Natural killer cell treated with Interleukin-12 subunit alpha and Interleukin-12 subunit beta and Interleukin-15 and Interleukin-18, amount 100 ng/mL, for 72 hours (primary cell): Measurements from ENCODE around the gene GABRR3. TPM values are rescaled to one million over a fixed set of nuclear protein-coding genes. Genes with fewer than 3 reads are reported as not detected.

Experiments
- ATAC-seq, 2 donors: fragments of 150-1000 bp; cut with Tn5 transposase in 1 of 2; sonication (Bioruptor Pico), chemical (Tn5 transposase) in 1 of 2; 2 replicates each; pipeline ENCODE4 v1.10.0; 2021
- DNase-seq: peaks from one replicate; pipeline ENCODE4 v3.0.0; 2022; ENCODE audit warnings: low spot score
- H3K27ac Mint-ChIP-seq, 2 donors: 1 replicate in 1 of 2; 2 replicates in 1 of 2; pipeline ENCODE4 v1.8.0; 2022; ENCODE audit warnings: mixed read lengths in 2 of 2, mild to moderate bottlenecking in 1 of 2, moderate library complexity in 1 of 2
- H3K27me3 Mint-ChIP-seq, 2 donors: 1 replicate in 1 of 2; 2 replicates in 1 of 2; pipeline ENCODE4 v1.8.0; 2022; ENCODE audit warnings: mixed read lengths in 2 of 2
- H3K36me3 Mint-ChIP-seq: one replicate; pipeline ENCODE4 v1.8.0; 2022; ENCODE audit warnings: mixed read lengths
- H3K4me1 Mint-ChIP-seq, 2 donors: 1 replicate in 1 of 2; 2 replicates in 1 of 2; pipeline ENCODE4 v1.8.0; 2022; ENCODE audit warnings: low read depth in 2 of 2, mixed read lengths in 2 of 2, mild to moderate bottlenecking in 1 of 2
- H3K4me3 Mint-ChIP-seq: one replicate; pipeline ENCODE4 v1.8.0; 2022; ENCODE audit warnings: mixed read lengths
- H3K9me3 Mint-ChIP-seq: 2 replicates; pipeline ENCODE4 v1.8.0; 2022; ENCODE audit warnings: mixed read lengths
- total RNA-seq, 2 donors: library from RNA; stranded (reverse); gene quantifications; one replicate each; pipeline ENCODE4 v1.2.3, GENCODE V29; 2022

GABRR3 gene
- total RNA-seq: not detected

DNA sequence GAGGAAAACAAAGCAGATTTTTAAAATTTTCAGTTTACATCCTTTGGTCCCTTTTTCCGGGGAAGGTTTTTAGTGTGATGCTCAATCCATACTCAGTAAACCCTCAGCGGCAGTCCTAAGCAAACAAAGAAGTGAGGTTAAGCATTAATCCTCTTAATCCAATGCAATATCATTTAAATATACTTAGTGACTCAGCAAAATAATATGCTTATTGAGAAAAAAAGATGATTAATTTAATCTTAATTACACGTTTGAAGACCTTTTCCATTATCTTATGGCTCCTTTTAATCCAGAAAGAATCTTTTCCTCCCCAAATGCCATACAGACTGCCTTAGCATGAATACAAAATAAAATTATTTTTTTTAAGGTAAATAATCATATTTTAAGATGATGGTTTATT is at the start of gene GABRR3:
Gene GABRR3, minus strand, starts transcription at position 108 of the 400 bp plus-strand sequence. CDS start 328 bp downstream, outside the sequence.
- no peak within 1 kb of the TSS for H3K4me3 Mint-ChIP-seq
- DNase-seq: no peak
- H3K27me3 Mint-ChIP-seq: peaks cover 10 to 37% of the 10 kb centered on the region in 2 donors
- H3K9me3 Mint-ChIP-seq: no peaks in the 10 kb centered on the region
- ATAC-seq: no peak
- no peaks in the 10 kb centered on the region for H3K36me3 Mint-ChIP-seq
- H3K27ac Mint-ChIP-seq: no peak within 1 kb of the TSS
- peaks cover 6 to 7% of the 10 kb centered on the region in 2 donors for H3K4me1 Mint-ChIP-seq

- Mint-ChIP-seq H3K27ac (no peak overlapping the region), H3K36me3 (no peaks in the 10 kb centered on the region), H3K4me3 (no peak overlapping the region), H3K27me3 (peaks cover 4 to 11% of the 10 kb centered on the region in 2 donors), H3K4me1 (no peaks in the 10 kb centered on the region), H3K9me3 (peaks cover 9% of the 10 kb centered on the region)
- no peak for ATAC-seq
- no peak for DNase-seq
Observed at GRCh38 chr3:98073486-98073885, 38.4 kb upstream of the GABRR3 start.

- Mint-ChIP-seq H3K27me3 (peaks cover 4 to 17% of the 10 kb centered on the region in 2 donors), H3K4me3 (no peak overlapping the region), H3K4me1 (no peaks in the 10 kb centered on the region), H3K27ac (no peak overlapping the region), H3K36me3 (no peaks in the 10 kb centered on the region), H3K9me3 (peaks cover 3% of the 10 kb centered on the region)
- no peak for ATAC-seq
- no peak for DNase-seq
Observed at GRCh38 chr3:98070840-98071239, 35.7 kb upstream of the GABRR3 start.

- Mint-ChIP-seq H3K36me3 (no peaks in the 10 kb centered on the region), H3K4me1 (no peaks in the 10 kb centered on the region)
Observed at GRCh38 chr3:98068824-98069223, 33.7 kb upstream of the GABRR3 start.

DNA sequence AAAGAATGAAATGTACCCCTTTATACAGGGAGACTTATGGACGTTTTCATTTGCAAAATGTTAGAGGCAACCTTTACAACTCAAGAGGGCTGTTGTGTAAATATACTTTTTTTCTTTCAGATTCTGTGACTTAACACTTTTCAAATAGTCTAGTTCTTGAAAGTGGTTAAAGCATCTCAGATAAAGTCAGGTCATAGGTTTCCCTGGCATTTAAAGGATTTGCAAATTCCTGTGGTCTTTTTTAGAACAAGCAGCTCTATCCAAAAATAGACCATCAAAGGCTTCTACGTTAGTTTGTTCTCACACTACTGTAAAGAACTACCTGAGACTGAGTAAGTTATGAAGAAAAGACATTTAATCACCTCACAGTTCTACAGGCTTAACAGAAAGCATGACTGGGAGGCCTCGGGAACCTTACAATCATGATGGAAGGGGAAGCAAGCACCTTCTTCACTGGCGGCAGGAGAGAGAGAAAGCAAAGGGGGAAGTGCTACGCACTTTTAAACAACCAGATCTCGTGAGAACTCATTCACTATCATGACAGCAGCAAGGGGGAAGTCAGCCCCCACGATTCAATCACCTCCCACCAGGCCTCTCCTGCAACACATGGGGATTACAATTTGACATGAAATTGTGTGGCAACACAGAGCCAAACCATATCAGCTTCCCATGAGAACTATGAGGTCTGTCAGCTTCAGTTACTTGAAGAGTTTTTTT is 23.3 kb upstream of the GABRR3 start:
- no peaks in the 10 kb centered on the region for H3K4me1 Mint-ChIP-seq

More at GRCh38 chr3:98068824-98069223, 33.7 kb upstream of the GABRR3 start:
- ATAC-seq (no peak), DNase-seq (no peak)
- Mint-ChIP-seq H3K27me3 (peaks cover 7 to 17% of the 10 kb centered on the region in 2 donors), H3K27ac (no peak overlapping the region), H3K9me3 (peaks cover 3% of the 10 kb centered on the region), H3K4me3 (no peak overlapping the region)

DNA sequence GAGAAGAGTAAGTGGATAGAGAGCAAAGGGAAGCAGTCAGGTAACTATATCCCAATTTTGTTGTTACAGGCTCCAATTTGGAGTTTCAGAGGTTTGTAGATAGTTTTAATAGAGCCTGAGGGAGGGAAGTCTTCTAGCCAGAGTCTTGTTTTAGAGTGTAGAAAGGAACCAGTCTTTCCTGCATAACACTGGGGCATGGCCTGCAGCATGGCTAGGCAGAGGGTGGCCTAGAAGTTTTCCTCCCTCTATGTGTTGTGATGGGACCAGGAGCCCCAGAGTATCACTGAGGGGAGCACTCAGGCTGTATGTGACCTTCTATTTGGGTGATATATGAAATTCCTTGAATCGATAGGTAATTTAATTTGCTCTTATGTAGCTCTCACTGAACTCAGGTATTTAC is 22.5 kb upstream of the GABRR3 start:
- Mint-ChIP-seq H3K27ac (no peak overlapping the region), H3K4me1 (no peaks in the 10 kb centered on the region), H3K27me3 (peaks cover 6 to 34% of the 10 kb centered on the region in 2 donors), H3K9me3 (no peaks in the 10 kb centered on the region), H3K36me3 (no peaks in the 10 kb centered on the region), H3K4me3 (no peak overlapping the region)
- DNase-seq: no peak
- ATAC-seq: no peak

More for the DNA sequence above, 23.3 kb upstream of the GABRR3 start:
- Mint-ChIP-seq H3K9me3 (no peaks in the 10 kb centered on the region), H3K27me3 (peaks cover 6 to 38% of the 10 kb centered on the region in 2 donors), H3K4me3 (no peak overlapping the region), H3K36me3 (no peaks in the 10 kb centered on the region), H3K27ac (no peak overlapping the region)
- no peak for ATAC-seq
- no peak for DNase-seq

DNA sequence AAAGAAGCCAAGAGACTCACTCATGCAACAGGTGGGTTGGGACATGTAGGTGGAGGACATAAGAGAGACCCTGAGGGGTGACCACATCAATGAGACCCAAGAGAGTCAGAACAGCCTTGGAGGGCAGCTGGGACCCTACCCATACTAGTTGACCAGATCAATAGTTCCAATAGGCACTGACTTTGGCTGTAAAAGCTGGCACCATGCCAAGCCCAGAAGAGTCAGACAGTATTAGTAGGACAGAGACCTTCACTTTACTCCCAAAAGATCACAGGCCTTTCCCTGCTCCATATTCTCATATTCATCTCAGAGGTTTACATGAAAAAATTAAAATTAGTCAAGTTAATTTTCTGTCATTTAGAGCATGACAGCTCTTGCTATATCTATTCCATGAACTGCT is 20.9 kb upstream of the GABRR3 start:
- no peak for DNase-seq
- H3K36me3 Mint-ChIP-seq: no peaks in the 10 kb centered on the region
- peaks cover 6 to 37% of the 10 kb centered on the region in 2 donors for H3K27me3 Mint-ChIP-seq
- H3K27ac Mint-ChIP-seq: no peak overlapping the region
- ATAC-seq: no peak
- H3K4me1 Mint-ChIP-seq: no peaks in the 10 kb centered on the region
- no peak overlapping the region for H3K4me3 Mint-ChIP-seq
- no peaks in the 10 kb centered on the region for H3K9me3 Mint-ChIP-seq

- peaks cover 0 to 37% of the 10 kb centered on the region in 2 donors for H3K27me3 Mint-ChIP-seq
- H3K27ac Mint-ChIP-seq: no peak overlapping the region
- DNase-seq: no peak
- no peak for ATAC-seq
- no peaks in the 10 kb centered on the region for H3K4me1 Mint-ChIP-seq
- no peaks in the 10 kb centered on the region for H3K9me3 Mint-ChIP-seq
- H3K36me3 Mint-ChIP-seq: no peaks in the 10 kb centered on the region
- H3K4me3 Mint-ChIP-seq: no peak overlapping the region
Observed at GRCh38 chr3:98049271-98049670, 14.2 kb upstream of the GABRR3 start.

GRCh38 chr3:98048586-98048985 is 13.5 kb upstream of the GABRR3 start:
- ATAC-seq (no peak), DNase-seq (no peak)
- Mint-ChIP-seq H3K9me3 (no peaks in the 10 kb centered on the region), H3K4me3 (no peak overlapping the region), H3K4me1 (no peaks in the 10 kb centered on the region), H3K27ac (no peak overlapping the region), H3K27me3 (peaks cover 2 to 37% of the 10 kb centered on the region in 2 donors), H3K36me3 (no peaks in the 10 kb centered on the region)

DNA sequence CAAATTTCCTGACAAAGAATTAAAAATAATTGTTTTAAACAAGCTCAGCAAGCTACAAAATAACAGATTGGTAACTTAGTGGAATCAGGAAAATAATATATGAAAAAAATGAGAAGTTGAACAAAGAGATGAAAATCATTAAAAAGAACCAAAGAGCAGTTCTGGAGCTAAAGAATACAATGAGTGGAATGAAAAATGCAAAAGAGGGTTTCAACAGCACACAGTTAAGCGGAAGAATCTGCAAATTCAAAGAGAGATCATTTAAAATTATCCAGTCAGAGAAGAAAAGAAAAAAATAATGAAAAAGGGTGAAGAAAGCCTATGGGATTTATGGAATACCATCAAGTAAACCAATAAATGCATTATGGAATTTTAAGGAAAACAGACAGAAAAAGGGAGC is 6.2 kb upstream of the GABRR3 start:
- DNase-seq (no peak), ATAC-seq (no peak)
- H3K36me3 Mint-ChIP-seq: peaks cover 7% of the 10 kb centered on the region
- H3K27ac Mint-ChIP-seq: no peak overlapping the region
- H3K27me3 Mint-ChIP-seq: peaks cover 12 to 24% of the 10 kb centered on the region in 2 donors
- no peak overlapping the region for H3K4me3 Mint-ChIP-seq
- H3K9me3 Mint-ChIP-seq: no peaks in the 10 kb centered on the region
- H3K4me1 Mint-ChIP-seq: peaks cover 6 to 7% of the 10 kb centered on the region in 2 donors

DNA sequence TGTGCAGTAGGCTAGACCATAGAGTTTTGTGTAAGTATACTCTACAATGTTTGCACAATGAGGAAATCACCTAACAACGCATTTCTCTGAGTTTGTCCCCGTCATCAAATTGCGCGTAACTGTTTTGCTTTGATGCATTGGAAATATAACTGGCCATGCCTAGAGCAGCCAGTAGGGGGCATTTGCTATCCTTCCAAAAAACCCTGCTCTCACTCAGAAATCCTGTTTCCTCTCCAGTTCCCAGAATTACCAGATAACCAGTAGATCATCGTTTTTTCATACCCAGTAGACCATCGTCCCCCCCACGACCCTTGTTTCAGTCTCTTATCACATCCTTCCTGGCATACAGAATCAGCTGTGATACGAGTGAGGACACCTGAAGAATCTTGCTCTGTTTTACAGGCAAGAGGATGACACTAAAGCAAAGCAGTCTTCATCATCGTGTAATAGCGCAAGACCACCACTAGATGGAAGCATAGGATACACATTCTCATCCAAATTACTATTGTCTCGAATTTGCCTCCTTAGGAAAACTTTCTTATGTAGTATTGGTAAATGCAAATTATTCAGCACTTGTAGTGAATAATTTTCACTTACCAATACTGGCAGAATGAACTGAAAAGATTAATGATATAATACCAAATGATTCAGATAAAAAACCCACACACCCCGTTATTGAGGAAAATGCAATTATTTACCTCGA is 4.4 kb upstream of the GABRR3 start:
- Mint-ChIP-seq H3K4me3 (peak overlapping the region; percentile 76), H3K27ac (peak overlapping the region; percentile 7 to 57), H3K4me1 (peaks cover 6 to 7% of the 10 kb centered on the region in 2 donors), H3K27me3 (peaks cover 15 to 28% of the 10 kb centered on the region in 2 donors), H3K9me3 (no peaks in the 10 kb centered on the region), H3K36me3 (peaks cover 7% of the 10 kb centered on the region)
- ATAC-seq (peak; percentile 92 to 95), DNase-seq (peak; percentile 61)

- Mint-ChIP-seq H3K27me3 (peaks cover 17 to 32% of the 10 kb centered on the region in 2 donors), H3K4me3 (peak overlapping the region; percentile 76), H3K4me1 (peaks cover 6 to 7% of the 10 kb centered on the region in 2 donors), H3K27ac (peak overlapping the region; percentile 7 to 57), H3K9me3 (no peaks in the 10 kb centered on the region), H3K36me3 (peaks cover 7% of the 10 kb centered on the region)
- ATAC-seq (peak in 1 of 2 donors; percentile 47), DNase-seq (no peak)
Observed at GRCh38 chr3:98038876-98039275, 3.8 kb upstream of the GABRR3 start.

- DNase-seq: no peak
- Mint-ChIP-seq H3K27me3 (peaks cover 16 to 38% of the 10 kb centered on the region in 2 donors), H3K27ac (no peak overlapping the region), H3K36me3 (peaks cover 7% of the 10 kb centered on the region), H3K4me1 (peaks cover 6 to 7% of the 10 kb centered on the region in 2 donors), H3K4me3 (no peak overlapping the region), H3K9me3 (no peaks in the 10 kb centered on the region)
- no peak for ATAC-seq
Observed at GRCh38 chr3:98038286-98038685, 3.2 kb upstream of the GABRR3 start.

DNA sequence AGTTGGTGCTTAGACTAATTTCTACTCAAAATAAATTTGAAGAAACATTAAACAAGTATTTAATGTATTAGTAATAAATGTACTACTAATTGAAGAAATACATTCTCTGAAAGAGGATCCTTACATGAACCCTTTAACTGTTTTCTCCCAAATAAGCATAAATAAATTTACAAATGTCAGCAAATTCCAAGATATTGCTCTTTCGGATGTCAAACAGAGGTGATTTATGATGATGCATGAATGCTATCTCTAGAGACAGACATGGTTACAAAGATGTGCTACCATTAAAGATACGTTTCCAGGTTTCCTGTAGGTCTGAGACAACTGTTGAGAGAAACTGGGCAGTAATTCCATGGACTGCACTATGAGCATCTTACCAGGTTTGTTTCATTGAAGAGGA is 629 bp downstream of the GABRR3 start:
- DNase-seq (no peak), ATAC-seq (no peak)
- no peaks in the 10 kb centered on the region for H3K36me3 Mint-ChIP-seq
- H3K4me3 Mint-ChIP-seq: no peak overlapping the region
- peaks cover 5% of the 10 kb centered on the region in 2 donors for H3K4me1 Mint-ChIP-seq
- peaks cover 10 to 37% of the 10 kb centered on the region in 2 donors for H3K27me3 Mint-ChIP-seq
- no peak overlapping the region for H3K27ac Mint-ChIP-seq
- H3K9me3 Mint-ChIP-seq: no peaks in the 10 kb centered on the region
